Sigmoid colon (tissue), 7 donors: Measurements from ENCODE around the gene CPLX4. TPM values are rescaled to one million over a fixed set of nuclear protein-coding genes. Genes with fewer than 3 reads are reported as not detected.

Source experiments
- DNase-seq: peaks from one replicate; pipeline ENCODE4 v3.0.0-alpha.2; 2019
- H3K27ac ChIP-seq, 4 donors: fragments of 200-600 bp; sonication (generic); one replicate each; pipeline ENCODE4 v1.5.1; 2016 to 2019; ENCODE audit warnings: mild to moderate bottlenecking in 1 of 4
- H3K27me3 ChIP-seq, 3 donors: fragments of 200-600 bp; sonication (generic); one replicate each; pipeline ENCODE4 v1.5.1; 2019; ENCODE audit warnings: mild to moderate bottlenecking in 1 of 3
- H3K36me3 ChIP-seq, 4 donors: fragments of 200-600 bp; sonication (generic); one replicate each; pipeline ENCODE4 v1.5.1; 2016 to 2019
- H3K4me1 ChIP-seq, 4 donors: fragments of 200-600 bp; sonication (generic); one replicate each; pipeline ENCODE4 v1.5.1; 2017 to 2019
- H3K4me3 ChIP-seq, 4 donors: fragments of 200-600 bp; sonication (generic); one replicate each; pipeline ENCODE4 v1.5.1; 2017 to 2019; ENCODE audit warnings: mild to moderate bottlenecking in 2 of 4, moderate library complexity in 1 of 4
- H3K9me3 ChIP-seq, 4 donors: fragments of 200-600 bp in 3 of 4; sonication (generic) in 3 of 4; one replicate each; pipeline versions ENCODE4 v1.5.1 to v1.6.1; 2013 to 2019
- CTCF ChIP-seq, 4 experiments: fragments of 450-650 bp in 3 of 4; fragments of 200-600 bp in 1 of 4; IDR thresholded peaks; one replicate each; pipeline ENCODE4 v1.5.1; 2016 to 2019; ENCODE audit warnings: antibody characterized with exemption in 4 of 4, mild to moderate bottlenecking in 3 of 4, moderate library complexity in 2 of 4
- EP300 ChIP-seq, 4 donors: sonication (generic); formaldehyde crosslinking; IDR thresholded peaks; one replicate each; pipeline ENCODE4 v1.6.1; 2017; ENCODE audit warnings: antibody characterized with exemption in 4 of 4
- POLR2A ChIP-seq, 2 donors: fragments of 450-650 bp; IDR thresholded peaks; one replicate each; pipeline ENCODE4 v1.6.1; 2016; ENCODE audit warnings: antibody characterized with exemption in 2 of 2, mild to moderate bottlenecking in 2 of 2, moderate library complexity in 2 of 2
- POLR2AphosphoS5 ChIP-seq, 4 donors: sonication (generic); formaldehyde crosslinking; IDR thresholded peaks; one replicate each; pipeline ENCODE4 v1.6.1; 2017; ENCODE audit warnings: antibody characterized with exemption in 4 of 4
- WGBS, 2 donors: extraction: QIAGEN DNeasy Blood & Tissue Kit; methylation state at CpG; one replicate each; pipeline ENCODE4 v1.1.7; 2013; 5-methylcytosine and 5-hydroxymethylcytosine counted together
- intact Hi-C: fragments of 100-400 bp; cut with DNase I; formaldehyde crosslinking; loops from one replicate; pipeline ENCODE4 v1.15.1; 2023
- polyA plus RNA-seq, 3 donors: library from polyadenylated mRNA; stranded (reverse); fragments of 200-250 nt; gene quantifications; one replicate each; pipeline ENCODE4 v1.2.3, GENCODE V29; 2013
- total RNA-seq, 4 donors: library from RNA; depleted of rRNA; stranded (reverse); fragments of >200 nt; gene quantifications; one replicate each; pipeline ENCODE4 v1.1.0, GENCODE V29; 2016
- donor health status: healthy with polysubstance abuse.
- donor health status: Bipolar disorder and iron deficiency.
- donor health status: healthy.

Gene CPLX4
- total and polyA plus RNA-seq, 7 donors = 0.33 TPM; not detected in 6

GRCh38 chr18:59332986-59333385 is 14.5 kb upstream of the CPLX4 start:
- Histone ChIP-seq H3K27ac (no peak overlapping the region), H3K36me3 (peaks cover 5 to 99% (median 28%) of the 10 kb centered on the region in 4 donors), H3K27me3 (no peaks in the 10 kb centered on the region), H3K4me3 (no peak overlapping the region), H3K4me1 (no peaks in the 10 kb centered on the region), H3K9me3 (no peaks in the 10 kb centered on the region)
- no peak for DNase-seq
- 68 to 77% methylated on average over 3 of the region's 3 CpGs for WGBS, 2 donors
- intact Hi-C loops = no loop called here
- TF ChIP-seq CTCF (IDR thresholded peaks at IDR 0.05) (no peak), POLR2AphosphoS5 (IDR thresholded peaks at IDR 0.05) (no peak), EP300 (IDR thresholded peaks at IDR 0.05) (no peak), POLR2A (IDR thresholded peaks at IDR 0.05) (no peak)

DNA sequence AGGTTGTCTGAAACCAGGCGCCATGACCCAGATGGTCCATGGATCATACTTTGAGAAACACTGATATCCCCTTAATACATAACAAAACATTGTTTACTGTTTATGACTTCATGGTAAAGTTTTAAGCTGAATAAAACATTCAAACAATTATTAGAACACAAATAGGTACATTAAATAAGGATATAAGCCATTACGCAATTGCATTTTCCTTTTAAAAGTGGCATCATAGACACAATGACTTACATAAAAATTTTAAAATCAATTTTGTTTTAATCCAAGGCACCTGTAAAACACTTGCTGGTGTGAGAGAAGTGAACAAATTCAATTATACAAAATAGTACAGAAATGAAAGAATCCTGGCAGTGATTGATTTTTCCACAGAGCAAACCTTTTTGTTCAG is 10.2 kb upstream of the CPLX4 start:
- Histone ChIP-seq H3K9me3 (no peaks in the 10 kb centered on the region), H3K27me3 (no peaks in the 10 kb centered on the region), H3K27ac (no peak overlapping the region), H3K36me3 (peaks cover 5 to 77% (median 22%) of the 10 kb centered on the region in 4 donors), H3K4me1 (no peaks in the 10 kb centered on the region), H3K4me3 (no peak overlapping the region)
- no peak for DNase-seq
- TF ChIP-seq EP300 (IDR thresholded peaks at IDR 0.05) = no peak
- TF ChIP-seq CTCF (IDR thresholded peaks at IDR 0.05) = no peak
- no peak for TF ChIP-seq POLR2AphosphoS5 (IDR thresholded peaks at IDR 0.05)
- TF ChIP-seq POLR2A (IDR thresholded peaks at IDR 0.05) = no peak
- intact Hi-C loops = no loop called here
- WGBS, 2 donors = 97 to 100% methylated on average over 2 of the region's 2 CpGs

DNA sequence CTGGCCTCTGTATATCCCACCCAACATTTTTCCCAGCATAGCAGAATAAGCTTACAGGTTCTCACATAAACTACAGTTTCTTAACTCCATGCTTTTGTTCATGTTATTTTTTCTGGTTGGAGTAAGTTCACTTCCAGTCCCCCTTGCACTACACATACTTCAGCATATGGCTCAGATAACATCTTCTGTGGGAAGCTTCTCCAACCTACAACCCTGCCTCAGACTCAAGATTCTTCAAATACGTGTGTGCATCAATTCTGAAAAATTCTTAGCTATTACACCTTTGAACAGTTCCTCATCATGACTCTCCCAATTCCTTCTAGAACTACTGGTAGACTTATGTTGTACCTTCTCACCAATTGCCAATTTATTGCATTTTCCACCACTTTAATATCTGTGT is 7.5 kb upstream of the CPLX4 start:
- Histone ChIP-seq H3K9me3 (no peaks in the 10 kb centered on the region), H3K27me3 (no peaks in the 10 kb centered on the region), H3K4me1 (no peaks in the 10 kb centered on the region), H3K27ac (no peak overlapping the region), H3K36me3 (peaks cover 0 to 51% (median 13%) of the 10 kb centered on the region in 4 donors), H3K4me3 (no peak overlapping the region)
- 91 to 94% methylated on average over 1 of the region's 1 CpG for WGBS, 2 donors
- TF ChIP-seq POLR2AphosphoS5 (IDR thresholded peaks at IDR 0.05) (no peak), CTCF (IDR thresholded peaks at IDR 0.05) (no peak), EP300 (IDR thresholded peaks at IDR 0.05) (no peak), POLR2A (IDR thresholded peaks at IDR 0.05) (no peak)
- DNase-seq = no peak
- intact Hi-C loops = no loop called here

DNA sequence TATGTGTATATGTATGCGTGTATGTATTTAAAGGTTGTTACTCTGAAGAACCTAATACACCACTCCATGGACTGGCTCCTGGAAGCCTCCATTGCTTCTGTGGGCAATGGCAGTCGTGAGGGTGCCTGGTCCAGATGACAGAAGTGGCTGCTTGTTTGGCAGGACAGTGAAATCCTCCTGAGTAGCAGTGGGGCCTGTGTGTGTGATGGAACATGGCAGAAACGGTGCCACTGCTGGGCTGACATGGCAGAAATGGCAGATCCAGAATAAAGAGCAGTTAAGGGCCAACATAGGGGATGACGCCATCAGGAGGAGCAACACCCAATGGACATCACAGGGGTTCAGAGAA is 6.1 kb upstream of the CPLX4 start:
- 95% methylated on average over 4 of the region's 4 CpGs for WGBS, 2 donors
- no peak overlapping the region for H3K4me3 ChIP-seq
- DNase-seq = no peak
- intact Hi-C loops = no loop called here
- H3K27ac ChIP-seq = no peak overlapping the region
- H3K9me3 ChIP-seq = no peaks in the 10 kb centered on the region
- H3K36me3 ChIP-seq = peaks cover 0 to 37% (median 12%) of the 10 kb centered on the region in 4 donors
- H3K4me1 ChIP-seq = no peaks in the 10 kb centered on the region
- H3K27me3 ChIP-seq = no peaks in the 10 kb centered on the region
- TF ChIP-seq POLR2AphosphoS5 (IDR thresholded peaks at IDR 0.05) (no peak), POLR2A (IDR thresholded peaks at IDR 0.05) (no peak), CTCF (IDR thresholded peaks at IDR 0.05) (no peak), EP300 (IDR thresholded peaks at IDR 0.05) (no peak)

DNA sequence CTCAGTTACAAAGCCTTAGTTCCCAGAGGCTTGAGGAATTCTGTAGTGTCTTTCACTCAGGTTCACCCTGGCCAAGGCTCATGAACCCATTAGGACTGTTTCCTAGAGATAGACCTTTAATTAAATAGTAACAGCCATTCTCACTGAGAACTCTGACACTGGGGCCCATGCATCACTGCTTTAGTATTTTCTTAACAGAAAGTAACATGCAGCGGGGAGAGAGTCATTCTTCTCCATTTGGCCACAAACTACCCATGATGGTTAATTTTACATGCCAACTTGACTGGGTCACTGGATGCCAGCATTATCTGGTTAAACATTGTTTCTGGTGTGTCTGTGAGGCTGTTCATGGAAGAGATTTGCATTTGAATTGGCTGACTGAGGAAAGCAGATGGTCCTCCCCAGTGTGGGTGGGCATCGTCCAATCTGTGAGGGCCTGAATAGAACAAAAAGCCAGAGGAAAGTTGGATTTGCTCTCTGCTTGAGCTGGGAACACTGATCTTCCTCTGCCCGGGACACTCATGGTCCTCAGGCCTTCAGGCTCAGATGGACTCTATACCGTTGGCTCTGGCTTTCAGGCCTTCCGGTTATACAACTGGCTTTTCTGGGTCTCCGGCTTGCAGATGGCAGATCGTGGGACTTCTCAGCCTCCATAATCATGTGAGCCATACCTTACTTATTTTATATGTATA is 5.6 kb upstream of the CPLX4 start:
- Histone ChIP-seq H3K4me3 (no peak overlapping the region), H3K27me3 (no peaks in the 10 kb centered on the region), H3K36me3 (peaks cover 0 to 32% (median 12%) of the 10 kb centered on the region in 4 donors), H3K4me1 (no peaks in the 10 kb centered on the region), H3K27ac (no peak overlapping the region), H3K9me3 (no peaks in the 10 kb centered on the region)
- DNase-seq = no peak
- TF ChIP-seq POLR2A (IDR thresholded peaks at IDR 0.05) (no peak), EP300 (IDR thresholded peaks at IDR 0.05) (no peak), CTCF (IDR thresholded peaks at IDR 0.05) (no peak), POLR2AphosphoS5 (IDR thresholded peaks at IDR 0.05) (no peak)
- intact Hi-C loops = no loop called here
- WGBS, 2 donors = 95 to 98% methylated on average over 7 of the region's 7 CpGs
